NCI-H2081 treated with DMSO at 0.1 percent for 48 hours (cell line): ENCODE measurements around the gene BTBD9.

Experiments
- DNase-seq: peaks from one replicate; lab custom pipeline; 2025; lab: John Stamatoyannopoulos, UW

BTBD9 gene

DNA sequence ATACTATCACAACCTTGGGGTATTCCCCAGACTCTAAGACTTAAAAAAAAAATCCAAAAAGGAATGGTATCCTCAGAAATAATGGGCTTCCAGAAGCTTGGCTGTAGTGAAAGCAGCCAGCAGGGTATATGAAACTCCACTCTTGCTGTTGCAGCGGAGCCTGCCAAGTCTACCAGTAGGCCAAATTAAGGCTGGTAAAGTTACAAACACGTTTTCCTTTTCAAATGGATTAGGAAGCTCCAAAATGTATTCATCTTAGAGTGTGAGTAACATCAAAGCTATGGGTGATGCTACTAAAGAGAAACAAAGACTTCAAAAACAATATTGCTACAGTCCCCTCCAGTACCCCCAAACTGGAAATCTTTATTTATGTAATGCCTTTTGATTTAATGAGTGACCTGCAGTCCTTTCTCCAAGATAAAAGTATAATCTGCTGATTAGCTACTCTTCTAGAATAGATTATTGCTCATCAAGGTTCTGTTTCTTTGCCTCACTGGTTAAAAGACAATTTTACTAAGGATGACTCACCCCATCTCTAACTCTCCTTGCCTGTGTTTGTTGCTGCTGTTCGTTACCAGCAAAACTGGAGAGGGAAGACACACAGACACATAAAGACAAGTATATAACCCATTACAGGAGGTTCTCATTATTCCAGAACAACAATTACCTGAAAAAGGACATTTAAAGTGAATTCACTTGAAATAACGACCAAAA lies 84.9 kb downstream of the BTBD9 start:
- DNase-seq, result no peak

GRCh38 chr6:38554014-38554413 lies 85.7 kb downstream of the BTBD9 start:
- DNase-seq, result no peak

- no peak for DNase-seq
These were observed 87.6 kb downstream of the BTBD9 start for GRCh38 chr6:38552121-38552520.

GRCh38 chr6:38549795-38550194 lies 89.9 kb downstream of the BTBD9 start:
- DNase-seq, result no peak

GRCh38 chr6:38549180-38549579 lies 90.5 kb downstream of the BTBD9 start:
- DNase-seq, result no peak

- no peak for DNase-seq
These were observed 96.7 kb downstream of the BTBD9 start for GRCh38 chr6:38543022-38543421.

- no peak for DNase-seq
These were observed 97.7 kb downstream of the BTBD9 start for GRCh38 chr6:38542031-38542430.

GRCh38 chr6:38533064-38533463 lies 106.7 kb downstream of the BTBD9 start:
- no peak for DNase-seq

GRCh38 chr6:38531134-38531533 lies 108.6 kb downstream of the BTBD9 start:
- no peak for DNase-seq

- no peak for DNase-seq
These were observed 111.3 kb downstream of the BTBD9 start for GRCh38 chr6:38528196-38528965.

- no peak for DNase-seq
These were observed 112.4 kb downstream of the BTBD9 start for GRCh38 chr6:38527371-38527770.

- no peak for DNase-seq
These were observed 113.8 kb downstream of the BTBD9 start for GRCh38 chr6:38525888-38526287.

DNA sequence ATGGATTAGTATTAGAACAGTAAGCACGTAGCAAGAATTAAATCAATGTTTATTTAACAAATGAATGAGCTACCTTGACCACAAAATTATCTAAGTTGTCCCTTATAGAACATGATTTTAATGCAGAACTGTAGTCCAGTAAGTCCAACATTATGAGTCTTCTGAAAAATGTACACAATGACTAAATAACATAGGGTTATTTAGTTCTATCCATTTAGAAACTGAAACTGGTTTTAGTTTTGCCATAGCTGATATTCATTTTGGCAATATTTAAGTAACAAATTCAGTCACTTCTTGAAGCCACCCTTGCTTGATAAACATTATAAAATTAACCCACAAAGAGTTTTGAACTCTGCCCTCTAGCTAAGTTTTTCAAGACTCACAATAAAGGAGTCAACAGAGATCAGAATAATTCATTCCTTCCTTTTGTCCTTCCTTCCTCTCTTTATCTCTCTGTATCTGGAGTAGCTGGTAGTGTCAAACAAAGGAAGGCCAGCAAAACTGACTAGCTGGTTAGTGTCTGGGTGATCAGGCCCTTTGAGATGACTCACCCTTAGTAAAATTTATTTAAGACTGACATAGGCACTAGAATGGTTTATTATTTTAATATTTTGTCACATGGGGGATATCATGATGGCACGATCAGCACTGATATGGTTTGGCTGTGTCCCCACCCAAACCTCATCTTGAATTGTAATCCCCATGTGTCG lies 115.1 kb downstream of the BTBD9 start:
- no peak for DNase-seq

DNA sequence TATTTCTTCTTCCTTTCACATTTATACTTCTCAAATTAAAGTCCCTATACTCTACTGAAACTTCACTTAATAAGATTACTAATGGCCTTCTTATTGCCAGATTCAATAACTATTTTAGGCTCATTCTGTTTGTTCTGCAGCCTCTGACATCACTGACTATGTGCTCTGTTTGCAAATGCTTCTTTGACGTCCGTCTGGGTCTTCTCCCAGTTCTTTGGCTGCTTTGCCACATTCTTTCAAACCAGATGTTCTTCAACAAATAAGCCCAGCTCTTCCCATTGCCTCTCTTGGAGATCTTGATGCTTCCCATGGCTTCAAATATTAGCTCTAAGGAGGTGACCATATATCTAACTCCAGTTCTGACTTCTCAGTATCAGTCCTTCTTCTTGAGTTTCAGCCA lies 117.4 kb downstream of the BTBD9 start:
- DNase-seq, result no peak

DNA sequence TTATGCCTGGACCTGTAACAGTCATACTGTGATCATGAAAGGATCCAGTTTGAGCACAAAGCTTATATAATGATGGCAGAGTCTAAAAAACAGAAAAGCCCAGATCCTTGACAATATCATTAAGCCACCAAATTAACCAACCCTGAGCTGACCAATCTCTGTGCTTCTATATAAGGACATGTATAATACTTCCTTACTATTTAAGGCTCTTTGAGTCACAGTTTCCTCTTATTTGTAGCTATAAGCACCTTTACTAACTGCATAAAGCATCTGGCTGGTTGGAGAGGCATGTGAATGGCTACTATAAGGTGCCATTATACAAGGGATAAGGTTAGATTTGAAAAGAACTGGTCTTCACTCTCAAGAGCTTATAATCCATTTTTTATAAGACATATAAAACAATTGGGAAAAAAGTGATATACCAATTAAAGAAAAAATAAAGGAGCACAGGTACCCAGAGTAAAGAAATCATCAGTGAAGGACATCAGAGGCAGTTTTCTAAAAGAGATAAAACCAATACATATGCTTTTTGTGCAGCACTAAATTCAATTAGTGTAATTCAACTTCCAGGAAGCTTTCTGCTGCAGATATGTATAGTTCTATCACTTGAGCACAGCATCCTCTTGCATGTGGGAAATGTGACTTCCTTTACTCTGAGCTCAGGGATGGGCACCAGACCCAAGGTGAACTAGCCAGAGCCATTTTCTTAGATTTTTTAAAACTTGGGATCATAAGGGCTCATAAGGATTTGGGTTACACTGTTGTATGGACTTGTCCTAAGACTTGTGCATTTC lies 121.0 kb downstream of the BTBD9 start:
- DNase-seq, result no peak

DNA sequence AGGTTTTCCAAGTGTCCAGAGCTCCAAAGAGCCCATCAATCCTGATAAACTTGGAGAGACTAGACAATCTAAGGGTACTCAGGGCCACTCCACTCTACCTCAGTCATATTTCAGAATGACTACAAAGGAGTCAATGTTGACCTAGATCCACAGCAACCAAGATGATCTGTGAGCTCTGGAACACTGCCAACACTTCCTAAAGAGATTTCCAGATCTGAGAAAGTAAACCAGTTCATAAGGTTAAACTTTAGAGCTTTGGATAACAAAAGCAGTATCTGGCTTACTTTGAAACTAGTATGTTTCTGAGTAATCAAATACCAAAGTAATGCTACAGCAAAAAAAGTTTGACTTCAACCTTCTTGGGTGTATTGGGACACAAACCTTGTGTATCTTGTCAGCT lies 122.7 kb downstream of the BTBD9 start:
- DNase-seq, result no peak

DNA sequence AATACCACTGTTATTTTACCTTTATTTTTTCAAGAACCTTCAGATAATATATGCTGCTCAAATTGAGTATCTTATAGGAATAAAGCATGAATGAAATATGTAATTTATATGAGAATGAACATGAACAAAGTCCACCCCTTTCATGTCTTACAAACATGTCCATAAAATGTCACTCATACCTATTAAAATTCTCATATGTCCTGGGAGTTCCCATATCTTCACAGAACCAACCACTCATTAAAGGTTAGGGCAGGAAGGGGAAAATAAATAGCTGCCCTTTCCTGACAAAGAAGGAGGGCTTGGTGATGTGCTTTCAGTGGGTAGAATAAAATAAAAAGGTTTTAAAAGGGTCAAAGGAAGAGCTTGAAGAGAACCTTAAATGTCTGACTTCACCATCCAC lies 125.3 kb downstream of the BTBD9 start:
- no peak for DNase-seq

- no peak for DNase-seq
These were observed 127.5 kb downstream of the BTBD9 start for GRCh38 chr6:38512211-38512610.

- no peak for DNase-seq
These were observed 129.5 kb downstream of the BTBD9 start for GRCh38 chr6:38510205-38510604.

GRCh38 chr6:38509713-38510112 lies 130.0 kb downstream of the BTBD9 start:
- no peak for DNase-seq

- DNase-seq, result no peak
These were observed 130.8 kb downstream of the BTBD9 start for GRCh38 chr6:38508894-38509293.

GRCh38 chr6:38508286-38508685 lies 131.4 kb downstream of the BTBD9 start:
- DNase-seq, result no peak
